GM18505 (cell line): Measurements from ENCODE around the gene DPP7.

ENCODE experiments used
- ATAC-seq: cut with Tn5 transposase; IDR thresholded peaks from one replicate; pipeline ENCODE4 v1.9.1; 2021; ENCODE audit not compliant: unreplicated experiment
- POLR2A ChIP-seq: IDR thresholded peaks from 4 replicates; pipeline ENCODE4 v1.6.1; 2011; ENCODE audit warnings: borderline replicate concordance; ENCODE audit not compliant: insufficient read depth, insufficient read length; ENCODE audit errors: extremely low read depth

The DPP7 gene

DNA sequence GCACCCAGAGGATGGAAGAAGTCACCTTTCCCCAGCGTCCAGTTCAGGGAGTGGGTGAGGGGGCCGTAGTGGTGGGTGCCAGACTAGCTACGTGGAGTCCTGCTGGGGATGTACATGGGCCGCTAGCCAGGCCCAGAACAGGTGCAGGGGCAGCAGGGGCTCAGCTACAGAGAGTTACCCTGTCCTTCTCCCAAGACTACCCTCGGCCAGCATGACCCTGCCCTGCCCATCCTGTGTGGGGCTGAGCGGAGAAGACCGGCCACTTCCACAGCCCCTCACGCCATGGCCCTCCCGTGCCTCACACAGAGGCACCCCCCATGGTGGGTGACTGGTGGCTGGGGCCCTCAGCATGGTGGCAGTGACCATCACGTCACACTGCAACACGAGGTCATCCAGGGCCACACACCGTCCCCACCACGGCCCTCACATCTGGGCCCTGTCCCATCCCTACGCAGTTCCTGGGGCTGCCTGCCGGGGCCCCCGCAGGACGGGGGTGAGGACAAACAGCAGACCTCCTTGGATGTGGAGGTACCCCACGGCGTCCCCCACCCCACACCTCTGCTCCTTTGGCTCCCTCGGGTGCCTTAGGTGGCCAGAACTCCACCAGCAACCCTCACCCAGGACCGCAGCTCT, 977 bp upstream of the DPP7 start:
- no peak for TF ChIP-seq POLR2A
- no peak for ATAC-seq

DNA sequence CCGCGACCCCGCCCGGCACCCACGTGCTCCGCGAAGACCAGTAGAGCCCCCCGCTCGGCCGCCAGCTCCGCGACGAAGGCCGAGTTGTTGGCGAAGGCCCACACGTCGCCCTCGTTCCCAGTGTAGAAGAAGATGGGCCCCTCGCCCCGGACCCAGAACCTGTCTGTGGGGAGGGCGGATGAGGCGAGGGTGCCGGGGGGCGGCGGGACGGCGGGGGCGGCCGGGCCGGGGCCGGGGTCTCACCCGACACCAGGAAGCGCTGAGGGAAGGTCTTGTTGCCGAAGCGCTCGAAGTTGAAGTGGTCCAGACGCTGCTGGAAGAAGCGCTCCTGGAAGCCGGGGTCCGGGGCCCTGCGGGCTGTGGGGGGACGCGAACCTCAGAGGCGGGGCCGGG, 317 bp downstream of the DPP7 start:
- ATAC-seq, result no peak
- no peak for TF ChIP-seq POLR2A

DNA sequence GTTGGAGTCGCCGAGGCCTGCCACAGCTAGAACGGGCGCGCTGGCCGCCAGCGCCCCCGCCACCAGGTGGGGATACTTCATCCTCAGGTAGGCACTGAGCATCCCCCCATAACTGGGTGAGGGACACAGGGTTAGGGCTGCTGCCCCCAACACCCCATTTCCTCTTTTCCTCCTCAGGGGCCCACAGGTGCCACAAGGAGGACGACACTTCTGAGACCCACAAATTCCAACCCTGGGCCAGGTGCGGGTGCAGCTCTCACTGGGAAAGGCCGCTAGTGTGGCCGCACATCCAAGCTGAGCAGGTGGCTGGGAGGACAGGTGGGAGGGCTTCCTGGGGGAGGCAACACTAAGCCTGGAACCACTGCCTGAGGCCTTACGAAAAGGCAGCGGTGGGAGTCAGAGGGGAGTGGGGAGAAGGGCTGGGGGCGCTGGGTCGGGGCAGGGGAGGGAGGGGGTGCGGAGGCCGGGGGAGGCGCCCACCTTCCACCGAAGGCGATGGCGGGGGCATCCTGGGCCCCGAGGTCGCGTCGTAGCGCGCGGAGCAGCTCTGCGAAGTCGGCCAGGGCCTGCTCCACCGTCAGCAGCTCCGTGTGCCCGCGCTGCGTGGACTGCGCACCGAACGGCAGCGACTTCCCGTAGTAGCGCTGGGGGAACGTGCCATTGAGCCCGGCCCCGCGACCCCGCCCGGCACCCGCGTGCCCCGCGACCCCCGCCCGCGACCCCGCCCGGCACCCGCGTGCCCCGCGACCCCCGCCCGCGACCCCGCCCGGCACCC, 961 bp downstream of the DPP7 start:
- ATAC-seq, result no peak
- TF ChIP-seq POLR2A, result no peak

GRCh38 chr9:137112564-137113384, 1.8 kb downstream of the DPP7 start:
- no peak for ATAC-seq
- no peak for TF ChIP-seq POLR2A

DNA sequence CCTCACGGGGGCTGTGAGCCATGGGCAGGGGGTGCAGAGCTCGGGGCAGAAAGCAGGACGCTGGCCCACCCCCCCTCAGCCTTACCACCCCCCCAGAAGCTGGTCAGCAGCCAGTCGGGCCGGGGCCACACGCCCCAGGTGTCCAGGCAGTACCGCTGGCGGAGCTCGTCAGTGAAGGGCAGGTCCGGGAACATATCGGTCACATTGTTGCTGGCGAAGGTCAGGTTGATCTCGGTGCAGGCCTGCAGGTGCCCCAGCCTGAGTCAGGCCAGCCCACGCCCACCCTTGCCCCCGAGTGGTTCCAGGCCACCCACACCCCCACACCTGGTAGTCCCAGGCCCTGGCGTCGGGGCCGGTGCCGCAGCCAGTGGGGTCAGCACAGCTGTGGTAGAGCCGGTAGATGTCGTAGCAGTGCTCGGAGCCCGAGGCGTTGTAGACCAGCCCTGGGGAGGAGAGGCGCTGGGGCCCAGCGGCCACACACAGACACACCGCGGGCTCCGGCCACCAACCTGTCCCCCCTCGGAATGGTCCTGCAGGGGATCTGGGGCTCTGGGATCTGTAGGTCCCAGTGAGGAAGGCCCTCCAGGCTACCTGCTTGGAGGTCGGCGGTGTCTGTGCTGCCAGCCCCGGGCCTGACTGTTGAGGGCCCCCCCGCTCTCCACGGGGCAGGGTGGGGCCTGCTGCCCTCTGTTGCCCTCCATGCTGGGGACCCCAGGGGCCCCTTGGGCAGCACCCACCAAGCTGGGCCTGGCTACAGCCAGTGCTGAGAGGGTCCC, 2.6 kb downstream of the DPP7 start:
- TF ChIP-seq POLR2A, result no peak

GRCh38 chr9:137110911-137111787, 3.4 kb downstream of the DPP7 start:
- TF ChIP-seq POLR2A, result no peak
- no peak for ATAC-seq

More for the DNA sequence above, 2.6 kb downstream of the DPP7 start:
- no peak for ATAC-seq

DNA sequence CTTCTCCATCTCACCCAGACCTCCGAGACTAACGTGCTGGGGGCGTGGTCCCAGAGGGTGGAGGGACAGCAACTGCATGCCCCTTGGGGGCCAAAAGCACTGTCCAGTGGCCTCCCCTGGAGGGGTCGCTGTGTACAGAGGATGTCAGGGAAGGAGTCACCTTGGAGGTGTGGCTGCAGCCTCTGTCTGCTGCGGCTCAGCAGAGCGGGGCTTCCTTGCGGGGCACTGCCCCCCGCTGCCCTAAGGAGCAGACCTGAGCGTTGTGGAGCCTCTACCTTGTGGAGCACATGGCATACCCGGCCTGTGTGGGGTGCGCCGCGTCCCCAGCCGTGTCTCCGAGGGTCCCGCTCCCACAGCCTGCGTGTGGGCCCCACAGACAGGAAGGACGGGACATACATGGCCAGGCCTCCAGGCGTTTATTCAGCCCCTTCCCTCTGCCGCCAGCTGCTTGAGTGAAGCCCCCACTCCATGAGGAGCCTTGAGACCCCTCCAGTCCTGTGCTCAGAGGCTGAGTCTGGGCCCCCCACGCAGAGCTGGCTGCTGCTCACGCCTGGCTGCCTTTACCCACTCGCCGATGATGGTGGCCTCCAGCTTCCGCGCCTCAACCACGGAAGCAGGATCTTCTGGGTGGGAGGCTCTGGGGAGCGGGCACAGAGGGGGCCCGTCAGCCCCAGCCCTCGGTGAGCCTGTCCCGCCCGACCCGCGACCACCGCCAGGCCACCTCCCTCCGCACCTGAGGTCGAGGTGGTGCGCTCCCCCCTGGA, 4.2 kb downstream of the DPP7 start:
- TF ChIP-seq POLR2A, result no peak
- ATAC-seq, result no peak

GRCh38 chr9:137109250-137110146, 5.0 kb downstream of the DPP7 start:
- TF ChIP-seq POLR2A, result no peak
- ATAC-seq, result no peak

GRCh38 chr9:137108608-137109249, 5.8 kb downstream of the DPP7 start:
- no peak for ATAC-seq
- TF ChIP-seq POLR2A, result no peak

DNA sequence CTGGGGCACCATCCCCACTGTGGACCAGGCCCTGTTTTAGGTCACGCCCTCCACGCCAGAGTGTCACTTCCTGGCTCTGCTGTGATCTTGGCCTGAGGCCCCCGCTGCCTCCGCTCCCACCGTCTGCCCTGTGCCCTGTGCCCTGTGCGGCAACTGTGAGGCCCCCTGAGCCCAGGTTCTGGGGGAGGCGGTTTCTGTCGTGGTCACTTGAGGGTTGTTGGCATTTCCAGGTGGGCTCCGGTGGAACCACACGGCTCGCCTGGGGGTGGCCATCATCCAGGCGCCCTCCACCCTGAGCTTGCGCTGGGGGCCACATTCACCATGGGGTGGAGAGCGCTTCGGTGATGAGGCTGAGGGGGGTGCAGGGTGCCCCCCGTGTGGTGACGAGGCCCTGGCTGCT, 6.6 kb downstream of the DPP7 start:
- ATAC-seq, result no peak
- TF ChIP-seq POLR2A, result no peak

- no peak for TF ChIP-seq POLR2A
- no peak for ATAC-seq
Measured at GRCh38 chr9:137107312-137107921, 7.1 kb downstream of the DPP7 start.
